Panc1 (cell line): ENCODE measurements around the gene CFAP58.

ENCODE experiments used
- POLR2AphosphoS5 ChIP-seq: IDR thresholded peaks from 2 replicates; pipeline ENCODE4 v1.6.1; 2012; ENCODE audit warnings: mild to moderate bottlenecking, low read depth, low read length, moderate library complexity
- TF ChIP-seq, protein P1 (sequence below): fragments of 450-650 bp; IDR thresholded peaks from 2 replicates; pipeline ENCODE4 v1.5.1; 2017; ENCODE audit warnings: mild to moderate bottlenecking

DNA sequence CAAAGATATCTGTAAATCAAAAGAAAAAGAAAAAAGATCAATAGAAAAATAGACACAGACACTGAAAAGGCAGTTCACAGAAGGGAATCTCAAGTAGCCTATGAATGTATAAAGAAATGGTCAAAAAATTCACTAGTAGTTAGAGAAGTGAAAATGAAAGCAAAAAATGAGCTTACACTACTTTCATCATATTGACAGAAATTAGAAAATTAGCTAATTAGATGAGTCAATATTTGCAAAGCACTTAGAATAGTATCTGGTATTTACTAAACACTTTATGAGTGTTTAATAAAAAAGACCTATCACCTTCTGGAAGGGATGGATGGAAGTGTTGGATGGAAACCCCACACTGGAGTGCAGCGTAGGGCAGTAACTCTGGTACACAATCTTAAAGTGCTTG lies 1.7 kb upstream of the CFAP58 start:
- TF ChIP-seq, protein P1, sequence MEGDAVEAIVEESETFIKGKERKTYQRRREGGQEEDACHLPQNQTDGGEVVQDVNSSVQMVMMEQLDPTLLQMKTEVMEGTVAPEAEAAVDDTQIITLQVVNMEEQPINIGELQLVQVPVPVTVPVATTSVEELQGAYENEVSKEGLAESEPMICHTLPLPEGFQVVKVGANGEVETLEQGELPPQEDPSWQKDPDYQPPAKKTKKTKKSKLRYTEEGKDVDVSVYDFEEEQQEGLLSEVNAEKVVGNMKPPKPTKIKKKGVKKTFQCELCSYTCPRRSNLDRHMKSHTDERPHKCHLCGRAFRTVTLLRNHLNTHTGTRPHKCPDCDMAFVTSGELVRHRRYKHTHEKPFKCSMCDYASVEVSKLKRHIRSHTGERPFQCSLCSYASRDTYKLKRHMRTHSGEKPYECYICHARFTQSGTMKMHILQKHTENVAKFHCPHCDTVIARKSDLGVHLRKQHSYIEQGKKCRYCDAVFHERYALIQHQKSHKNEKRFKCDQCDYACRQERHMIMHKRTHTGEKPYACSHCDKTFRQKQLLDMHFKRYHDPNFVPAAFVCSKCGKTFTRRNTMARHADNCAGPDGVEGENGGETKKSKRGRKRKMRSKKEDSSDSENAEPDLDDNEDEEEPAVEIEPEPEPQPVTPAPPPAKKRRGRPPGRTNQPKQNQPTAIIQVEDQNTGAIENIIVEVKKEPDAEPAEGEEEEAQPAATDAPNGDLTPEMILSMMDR, result no peak
- TF ChIP-seq POLR2AphosphoS5, result no peak
